Fibroblast of lung (primary cell): Measurements from ENCODE around the gene SLC6A7. TPM values are rescaled to one million over a fixed set of nuclear protein-coding genes. Genes with fewer than 3 reads are reported as not detected.

Source experiments
- DNase-seq, 2 donors: peaks; one replicate each; pipeline versions ENCODE4 v3.0.0 to v3.0.0-alpha.2; 2010; ENCODE audit warnings: low read depth in 2 of 2
- H2AFZ ChIP-seq: 2 replicates; pipeline ENCODE4 v1.5.1; 2012; ENCODE audit warnings: low read length, control low read depth, inconsistent platforms
- H3K27ac ChIP-seq: 2 replicates; pipeline ENCODE4 v1.5.1; 2011; ENCODE audit warnings: low read length, control low read depth; ENCODE audit not compliant: insufficient read depth
- H3K27me3 ChIP-seq: 2 replicates; pipeline ENCODE4 v1.5.1; 2011; ENCODE audit warnings: mild to moderate bottlenecking, low read length; ENCODE audit not compliant: control insufficient read depth, insufficient read depth
- H3K36me3 ChIP-seq: 2 replicates; pipeline ENCODE4 v1.5.1; 2011; ENCODE audit warnings: low read length; ENCODE audit not compliant: control insufficient read depth, insufficient read depth
- H3K4me1 ChIP-seq: 2 replicates; pipeline ENCODE4 v1.5.1; 2011; ENCODE audit warnings: low read length; ENCODE audit not compliant: control insufficient read depth, insufficient read depth; ENCODE audit errors: extremely low read depth
- H3K4me2 ChIP-seq: 2 replicates; pipeline ENCODE4 v1.5.1; 2011; ENCODE audit warnings: low read length, control low read depth; ENCODE audit not compliant: insufficient read depth; ENCODE audit errors: extremely low read depth
- H3K4me3 ChIP-seq, 4 experiments: fragments of 200-600 bp in 1 of 4; sonication (generic) in 1 of 4; replicated peaks in 1 of 4; 2 replicates each; pipeline ENCODE4 v1.5.1; 2011 to 2016; ENCODE audit warnings: low read length in 4 of 4, low read depth in 3 of 4, mild to moderate bottlenecking in 3 of 4, control low read depth in 2 of 4, inconsistent platforms in 1 of 4, mixed read lengths in 1 of 4; ENCODE audit not compliant: insufficient read depth in 1 of 4; ENCODE audit errors: control extremely low read depth in 1 of 4
- H3K79me2 ChIP-seq: 2 replicates; pipeline ENCODE4 v1.5.1; 2012; ENCODE audit warnings: mild to moderate bottlenecking, low read length, inconsistent platforms; ENCODE audit not compliant: control insufficient read depth, insufficient read depth
- H3K9ac ChIP-seq: 2 replicates; pipeline ENCODE4 v1.5.1; 2011; ENCODE audit warnings: mild to moderate bottlenecking, low read length, control low read depth; ENCODE audit not compliant: insufficient read depth
- H3K9me3 ChIP-seq: 2 replicates; pipeline ENCODE4 v1.5.1; 2012; ENCODE audit warnings: low read depth, low read length; ENCODE audit not compliant: control insufficient read depth, insufficient read depth
- H4K20me1 ChIP-seq: 2 replicates; pipeline ENCODE4 v1.5.1; 2011; ENCODE audit warnings: low read length; ENCODE audit not compliant: control insufficient read depth, insufficient read depth; ENCODE audit errors: extremely low read depth
- EZH2 ChIP-seq: IDR thresholded peaks from 2 replicates; pipeline ENCODE4 v1.5.1; 2012; ENCODE audit warnings: low read length, control low read depth, mild to moderate bottlenecking; ENCODE audit errors: missing control alignments
- polyA plus RNA-seq, 2 donors: library from polyadenylated mRNA; depleted of rRNA in 1 of 2; stranded (reverse) in 1 of 2; unstranded in 1 of 2; fragments of >200 nt; gene quantifications; 2 replicates each; pipeline ENCODE4 v1.2.1, GENCODE V29; 2011 to 2012; ENCODE audit warnings: missing spikeins in 1 of 2
- total RNA-seq: library from RNA; depleted of rRNA; stranded (reverse); fragments of >200 nt; gene quantifications from 2 replicates; pipeline ENCODE4 v1.2.1, GENCODE V29; 2014
- TF ChIP-seq, protein P1 (sequence below), 2 donors: IDR thresholded peaks in 1 of 2; conservative IDR thresholded peaks in 1 of 2; 1 replicate in 1 of 2; 2 replicates in 1 of 2; pipeline ENCODE4 v1.5.1; 2011 to 2012; ENCODE audit warnings: low read length in 2 of 2, control low read depth in 1 of 2, inconsistent platforms in 1 of 2, low read depth in 1 of 2, mild to moderate bottlenecking in 1 of 2

SLC6A7 gene
- total and polyA plus RNA-seq, 2 donors (not counting 1 experiment from before 2014, with no cell fraction given): 0.02 TPM; not detected in 1

DNA sequence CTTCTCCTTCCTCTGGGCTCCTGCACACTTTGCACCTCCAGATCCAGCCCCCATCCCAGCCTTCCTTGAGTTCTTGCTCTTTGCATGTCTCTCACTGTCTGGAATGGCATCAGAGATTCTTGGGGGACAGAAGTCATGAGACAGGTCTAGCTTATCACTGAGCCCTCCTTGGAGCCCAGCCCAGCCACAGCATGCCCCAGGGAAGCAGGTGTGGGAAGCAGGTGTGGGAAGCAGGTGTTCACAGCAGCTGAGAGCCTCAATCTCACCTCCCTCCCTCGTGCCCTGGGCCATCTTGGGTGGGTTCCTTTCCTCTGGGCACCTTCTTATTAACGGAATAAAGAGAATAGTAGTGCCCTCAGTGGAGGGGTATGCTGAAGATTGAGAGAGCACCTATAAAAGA is 27.2 kb downstream of the SLC6A7 start:
- no peak overlapping the region for H2AFZ ChIP-seq
- peaks cover 5% of the 10 kb centered on the region for H3K4me1 ChIP-seq
- no peak for DNase-seq
- no peaks in the 10 kb centered on the region for H4K20me1 ChIP-seq
- H3K27me3 ChIP-seq: no peaks in the 10 kb centered on the region
- no peaks in the 10 kb centered on the region for H3K36me3 ChIP-seq
- TF ChIP-seq, protein P1, sequence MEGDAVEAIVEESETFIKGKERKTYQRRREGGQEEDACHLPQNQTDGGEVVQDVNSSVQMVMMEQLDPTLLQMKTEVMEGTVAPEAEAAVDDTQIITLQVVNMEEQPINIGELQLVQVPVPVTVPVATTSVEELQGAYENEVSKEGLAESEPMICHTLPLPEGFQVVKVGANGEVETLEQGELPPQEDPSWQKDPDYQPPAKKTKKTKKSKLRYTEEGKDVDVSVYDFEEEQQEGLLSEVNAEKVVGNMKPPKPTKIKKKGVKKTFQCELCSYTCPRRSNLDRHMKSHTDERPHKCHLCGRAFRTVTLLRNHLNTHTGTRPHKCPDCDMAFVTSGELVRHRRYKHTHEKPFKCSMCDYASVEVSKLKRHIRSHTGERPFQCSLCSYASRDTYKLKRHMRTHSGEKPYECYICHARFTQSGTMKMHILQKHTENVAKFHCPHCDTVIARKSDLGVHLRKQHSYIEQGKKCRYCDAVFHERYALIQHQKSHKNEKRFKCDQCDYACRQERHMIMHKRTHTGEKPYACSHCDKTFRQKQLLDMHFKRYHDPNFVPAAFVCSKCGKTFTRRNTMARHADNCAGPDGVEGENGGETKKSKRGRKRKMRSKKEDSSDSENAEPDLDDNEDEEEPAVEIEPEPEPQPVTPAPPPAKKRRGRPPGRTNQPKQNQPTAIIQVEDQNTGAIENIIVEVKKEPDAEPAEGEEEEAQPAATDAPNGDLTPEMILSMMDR (conservative IDR thresholded peaks at IDR 0.05 in 1 of 2, IDR thresholded peaks at IDR 0.05 in 1 of 2; ENCODE audit: low read depth in 1 of 2, low read length in 2 of 2): no peak
- TF ChIP-seq EZH2: no peak
- H3K27ac ChIP-seq: no peak overlapping the region
- no peaks in the 10 kb centered on the region for H3K79me2 ChIP-seq
- no peak overlapping the region for H3K9ac ChIP-seq
- H3K4me2 ChIP-seq: no peak overlapping the region
- H3K4me3 ChIP-seq: no peak overlapping the region
- H3K9me3 ChIP-seq: no peaks in the 10 kb centered on the region

DNA sequence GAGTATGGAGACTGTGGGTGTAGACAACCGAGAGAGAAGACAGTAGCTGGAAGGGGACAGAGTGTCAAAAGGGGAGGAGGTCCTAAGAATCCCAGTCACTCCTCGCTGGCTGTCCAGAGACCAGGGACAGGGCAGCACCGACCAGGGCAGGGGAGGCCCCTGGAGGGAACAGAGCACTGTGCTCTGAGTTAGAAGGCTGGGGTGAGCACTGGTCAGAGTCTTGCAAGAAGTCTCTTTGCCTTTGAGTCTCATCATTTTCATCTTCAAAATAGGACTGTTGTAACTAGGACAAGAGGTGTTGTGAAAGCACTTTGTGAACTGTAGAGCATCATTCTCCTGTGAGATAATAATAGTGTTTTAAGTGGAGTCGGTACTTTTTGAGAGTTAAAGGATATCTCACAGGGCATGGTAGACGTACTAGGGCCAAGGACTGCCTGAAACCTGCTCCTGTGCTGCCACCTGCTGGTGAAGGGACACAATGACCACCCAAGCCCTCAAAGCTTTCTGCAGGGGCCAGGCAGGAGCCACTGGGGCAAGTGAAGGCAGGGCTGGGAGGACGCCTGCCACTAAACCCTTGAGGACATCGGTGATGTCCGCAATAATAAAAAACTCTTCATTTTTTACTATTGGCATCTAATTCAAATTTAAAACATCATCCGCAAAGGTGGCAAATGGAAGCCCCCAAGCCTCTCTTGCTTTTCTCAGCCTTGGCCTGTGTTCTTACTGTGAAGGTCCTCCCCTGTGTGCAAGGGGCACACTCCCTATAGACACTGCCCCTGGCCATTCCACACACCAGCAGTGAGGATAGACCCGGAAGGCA is 28.2 kb downstream of the SLC6A7 start:
- Histone ChIP-seq H3K4me1 (peaks cover 5% of the 10 kb centered on the region), H3K27ac (no peak overlapping the region), H3K4me3 (no peak overlapping the region), H3K27me3 (no peaks in the 10 kb centered on the region), H3K9ac (no peak overlapping the region), H3K79me2 (no peaks in the 10 kb centered on the region), H3K36me3 (no peaks in the 10 kb centered on the region), H2AFZ (no peak overlapping the region), H3K4me2 (no peak overlapping the region), H3K9me3 (no peaks in the 10 kb centered on the region), H4K20me1 (no peaks in the 10 kb centered on the region)
- TF ChIP-seq EZH2: no peak
- TF ChIP-seq, protein P1 (conservative IDR thresholded peaks at IDR 0.05 in 1 of 2, IDR thresholded peaks at IDR 0.05 in 1 of 2; ENCODE audit: low read depth in 1 of 2, low read length in 2 of 2): peak; percentile 74 to 76
- DNase-seq: peak; percentile 64 to 86

DNA sequence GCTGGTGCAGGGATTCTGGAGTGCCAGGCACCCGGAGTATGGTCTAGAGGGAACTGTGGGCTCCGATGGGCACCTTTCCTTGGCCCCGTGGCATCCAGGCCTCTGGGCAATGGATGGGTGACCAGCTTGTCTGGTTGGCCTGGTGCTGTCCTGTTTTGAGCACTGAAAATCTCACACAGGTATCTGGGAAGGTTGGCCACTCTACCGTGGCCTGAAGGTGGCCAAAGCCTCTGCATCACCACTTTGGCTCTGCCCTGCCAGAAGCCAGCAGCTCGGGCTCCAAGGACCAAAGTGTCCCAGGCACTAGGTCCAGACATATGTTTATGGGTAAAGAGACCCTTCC is 28.8 kb downstream of the SLC6A7 start:
- no peak for TF ChIP-seq EZH2
- TF ChIP-seq, protein P1 (conservative IDR thresholded peaks at IDR 0.05 in 1 of 2, IDR thresholded peaks at IDR 0.05 in 1 of 2; ENCODE audit: low read depth in 1 of 2, low read length in 2 of 2): no peak
- H3K4me1 ChIP-seq: peaks cover 3% of the 10 kb centered on the region
- no peak overlapping the region for H3K4me3 ChIP-seq
- H4K20me1 ChIP-seq: no peaks in the 10 kb centered on the region
- H2AFZ ChIP-seq: no peak overlapping the region
- no peaks in the 10 kb centered on the region for H3K9me3 ChIP-seq
- no peaks in the 10 kb centered on the region for H3K36me3 ChIP-seq
- no peak for DNase-seq
- no peaks in the 10 kb centered on the region for H3K79me2 ChIP-seq
- no peak overlapping the region for H3K4me2 ChIP-seq
- H3K27me3 ChIP-seq: no peaks in the 10 kb centered on the region
- no peak overlapping the region for H3K27ac ChIP-seq
- no peak overlapping the region for H3K9ac ChIP-seq
